Upper lobe of right lung (tissue), 1 donor: ENCODE measurements around the gene CAMKK1. TPM values are rescaled to one million over a fixed set of nuclear protein-coding genes. Genes with fewer than 3 reads are reported as not detected.

Experiments
- ATAC-seq: fragments of 200-7000 bp; cut with Tn5 transposase; one replicate; pipeline ENCODE4 v1.9.1; 2020; ENCODE audit warnings: mild to moderate bottlenecking, moderate library complexity
- DNase-seq: peaks from one replicate; pipeline ENCODE4 v3.0.0-alpha.2; 2020
- H3K27ac ChIP-seq: fragments of 200-600 bp; one replicate; pipeline ENCODE4 v1.8.0; 2022
- H3K27me3 ChIP-seq: fragments of 200-600 bp; one replicate; pipeline ENCODE4 v1.8.0; 2022; ENCODE audit warnings: mild to moderate bottlenecking
- H3K36me3 ChIP-seq: fragments of 200-600 bp; one replicate; pipeline ENCODE4 v1.8.0; 2022
- H3K4me1 ChIP-seq: fragments of 200-600 bp; one replicate; pipeline ENCODE4 v1.8.0; 2022
- H3K4me3 ChIP-seq: fragments of 200-600 bp; one replicate; pipeline ENCODE4 v1.8.0; 2022; ENCODE audit warnings: mild to moderate bottlenecking
- H3K9me3 ChIP-seq: fragments of 200-600 bp; one replicate; pipeline ENCODE4 v1.8.0; 2022
- CTCF ChIP-seq: fragments of 200-600 bp; IDR thresholded peaks from one replicate; pipeline ENCODE4 v1.8.0; 2022; ENCODE audit warnings: antibody characterized with exemption
- intact Hi-C: fragments of 100-400 bp; cut with DNase I; formaldehyde crosslinking; loops from one replicate; pipeline ENCODE4 v1.11.0; 2022
- total RNA-seq: library from RNA; stranded (reverse); fragmentation: NEBNext Ultra II Directional; extraction: Animal tissue kit (Norgen Biotek cat#: 25700); gene quantifications from one replicate; pipeline ENCODE4 v1.2.1, GENCODE V29; 2021
- donor health status: DM: no; HTN: yes; CAD: no; lungs with severe emphysema.

The CAMKK1 gene
- total RNA-seq, 1 donor from 2014 or later, result 10.1 TPM

GRCh38 chr17:3826191-3826590 is 66.7 kb downstream of the CAMKK1 start:
- intact Hi-C loops, result no loop called here
- DNase-seq (no peak), ATAC-seq (no peak)
- no peaks in the 10 kb centered on the region for H3K4me1 ChIP-seq
- H3K27ac ChIP-seq, result no peak overlapping the region
- no peak for TF ChIP-seq CTCF
- peaks cover 92% of the 10 kb centered on the region for H3K36me3 ChIP-seq
- no peaks in the 10 kb centered on the region for H3K9me3 ChIP-seq
- no peak overlapping the region for H3K4me3 ChIP-seq
- no peaks in the 10 kb centered on the region for H3K27me3 ChIP-seq

GRCh38 chr17:3821101-3821500 is 71.8 kb downstream of the CAMKK1 start:
- no peak overlapping the region for H3K4me3 ChIP-seq
- H3K9me3 ChIP-seq, result no peaks in the 10 kb centered on the region
- ATAC-seq (no peak), DNase-seq (no peak)
- H3K36me3 ChIP-seq, result peaks cover 100% of the 10 kb centered on the region
- no peaks in the 10 kb centered on the region for H3K27me3 ChIP-seq
- TF ChIP-seq CTCF, result no peak
- no peaks in the 10 kb centered on the region for H3K4me1 ChIP-seq
- H3K27ac ChIP-seq, result no peak overlapping the region
- intact Hi-C loops, result no loop called here

GRCh38 chr17:3818786-3819185 is 74.1 kb downstream of the CAMKK1 start:
- intact Hi-C loops, result no loop called here
- Histone ChIP-seq H3K4me3 (no peak overlapping the region), H3K27me3 (no peaks in the 10 kb centered on the region), H3K4me1 (no peaks in the 10 kb centered on the region), H3K27ac (no peak overlapping the region), H3K9me3 (no peaks in the 10 kb centered on the region), H3K36me3 (peaks cover 100% of the 10 kb centered on the region)
- DNase-seq (no peak), ATAC-seq (no peak)
- TF ChIP-seq CTCF, result no peak

GRCh38 chr17:3817851-3818605 is 74.8 kb downstream of the CAMKK1 start:
- Histone ChIP-seq H3K27me3 (no peaks in the 10 kb centered on the region), H3K4me1 (no peaks in the 10 kb centered on the region), H3K27ac (no peak overlapping the region), H3K9me3 (no peaks in the 10 kb centered on the region), H3K4me3 (no peak overlapping the region), H3K36me3 (peaks cover 100% of the 10 kb centered on the region)
- intact Hi-C loops, result no loop called here
- no peak for ATAC-seq
- DNase-seq, result no peak
- TF ChIP-seq CTCF, result no peak

- ATAC-seq (no peak), DNase-seq (no peak)
- intact Hi-C loops, result no loop called here
- no peaks in the 10 kb centered on the region for H3K27me3 ChIP-seq
- peaks cover 100% of the 10 kb centered on the region for H3K36me3 ChIP-seq
- no peak for TF ChIP-seq CTCF
- H3K9me3 ChIP-seq, result no peaks in the 10 kb centered on the region
- H3K27ac ChIP-seq, result no peak overlapping the region
- no peaks in the 10 kb centered on the region for H3K4me1 ChIP-seq
- H3K4me3 ChIP-seq, result no peak overlapping the region
These were observed 76.9 kb downstream of the CAMKK1 start for GRCh38 chr17:3815925-3816324.
